ENCODE measurements around the gene CCDC88C. TPM values are rescaled to one million over a fixed set of nuclear protein-coding genes. Genes with fewer than 3 reads are reported as not detected.

CCDC88C gene
- total RNA-seq, 2 experiments from 2014 or later, result 269 to 287 TPM

DNA sequence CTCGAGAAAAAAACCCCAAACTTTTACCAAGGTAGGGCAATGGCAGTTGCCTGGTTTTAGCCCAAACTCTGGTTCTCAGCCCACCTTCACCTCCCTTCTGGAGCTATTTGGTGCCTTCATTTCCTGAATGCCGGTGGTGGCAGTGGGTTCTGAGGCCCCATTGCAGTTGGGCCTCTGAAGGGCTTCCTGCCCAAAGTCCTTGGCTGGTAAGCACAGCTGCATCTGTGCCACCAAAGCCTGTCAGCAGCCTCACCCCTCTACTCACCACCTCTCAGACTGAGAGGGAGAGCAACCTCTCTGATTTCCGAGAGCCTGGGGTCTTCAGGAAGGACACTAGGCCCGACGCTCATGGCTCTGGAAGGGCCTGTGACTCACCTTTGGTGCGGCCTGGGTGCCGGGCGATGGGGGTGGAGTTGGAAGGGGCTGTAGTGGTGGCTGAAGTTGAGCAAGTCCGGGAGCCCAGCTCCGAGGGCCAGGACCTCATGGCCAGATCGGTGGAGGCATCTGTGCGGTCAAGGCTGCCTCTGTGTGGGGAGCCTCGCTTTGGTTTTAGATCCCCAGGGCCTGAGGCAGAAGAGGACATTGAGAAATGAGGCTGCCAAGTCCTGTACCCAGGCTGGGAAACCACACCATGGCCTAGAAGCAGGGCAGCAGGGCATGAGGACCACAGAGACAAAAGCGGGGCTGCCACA is 134.5 kb downstream of the CCDC88C start:
- CTCF ChIA-PET, result interaction anchor here (6.1 kb wide), 1 partner anchor 105 kb away, joined by 57 read pairs; no protein-coding TSS in a partner anchor
- POLR2A ChIA-PET, result interaction anchor here (1.1 kb wide), 1 partner anchor 40 kb away, joined by 3 read pairs; no protein-coding TSS in a partner anchor
- peaks cover 99% of the 10 kb centered on the region for H3K36me3 ChIP-seq (ENCODE audit: insufficient read depth, low read length)
- intact Hi-C loops (cut with DNase I, micrococcal nuclease), result loop anchor here in 1 of 2 experiments (5.0 kb wide), 1 partner anchor 61 kb away; no protein-coding TSS in a partner anchor
- Mint-ChIP-seq H3K9me3 (no peaks in the 10 kb centered on the region), H3K27me3 (no peaks in the 10 kb centered on the region), H3K27ac (peak overlapping the region; percentile 36), H3K36me3 (ENCODE audit: low read depth) (peaks cover 99% of the 10 kb centered on the region), H3K4me3 (no peak overlapping the region), H3K4me1 (ENCODE audit: low read depth) (peaks cover 7% of the 10 kb centered on the region)
- no peak overlapping the region for H3K4me3 ChIP-seq (ENCODE audit: low read length)
- H3K9me3 ChIP-seq (ENCODE audit: control insufficient read depth in 1 of 2, insufficient read depth in 1 of 2, low read length in 2 of 2), result no peaks in the 10 kb centered on the region
- TF ChIP-seq CTCF (IDR thresholded peaks at IDR 0.05), result no peak
- DNase-seq (peak in 1 of 14 experiments; percentile 18), ATAC-seq (ENCODE audit: poor library complexity) (no peak)
- peaks cover 9% of the 10 kb centered on the region for H3K4me1 ChIP-seq (ENCODE audit: insufficient read depth, low read length)
- H3K27me3 ChIP-seq (ENCODE audit: control insufficient read depth in 1 of 2, insufficient read depth in 2 of 2, low read length in 2 of 2), result no peaks in the 10 kb centered on the region
- no peak overlapping the region for H3K27ac ChIP-seq (ENCODE audit: low read depth in 1 of 2, low read length in 2 of 2)

GRCh38 chr14:91281346-91281745 is 136.3 kb downstream of the CCDC88C start:
- CTCF ChIA-PET, result interaction anchor here (0.7 kb wide), 1 partner anchor 104 kb away, joined by 4 read pairs; no protein-coding TSS in a partner anchor
- ATAC-seq (ENCODE audit: poor library complexity) (no peak), DNase-seq (no peak)
- no peak for TF ChIP-seq CTCF (IDR thresholded peaks at IDR 0.05)
- Histone ChIP-seq H3K9me3 (ENCODE audit: control insufficient read depth in 1 of 2, insufficient read depth in 1 of 2, low read length in 2 of 2) (no peaks in the 10 kb centered on the region), H3K4me3 (ENCODE audit: low read length) (no peak overlapping the region), H3K4me1 (ENCODE audit: insufficient read depth, low read length) (peaks cover 5% of the 10 kb centered on the region), H3K27ac (ENCODE audit: low read depth in 1 of 2, low read length in 2 of 2) (no peak overlapping the region), H3K27me3 (ENCODE audit: control insufficient read depth in 1 of 2, insufficient read depth in 2 of 2, low read length in 2 of 2) (no peaks in the 10 kb centered on the region), H3K36me3 (ENCODE audit: insufficient read depth, low read length) (peaks cover 100% of the 10 kb centered on the region)
- POLR2A ChIA-PET, result interaction anchor here (0.6 to 1.8 kb wide), 3 partner anchors 29 to 58 kb away, joined by 3 to 6 read pairs (median 3); no protein-coding TSS in a partner anchor
- Mint-ChIP-seq H3K4me1 (ENCODE audit: low read depth) (peaks cover 3% of the 10 kb centered on the region), H3K27ac (peak overlapping the region; percentile 36), H3K36me3 (ENCODE audit: low read depth) (peaks cover 97% of the 10 kb centered on the region), H3K4me3 (no peak overlapping the region), H3K27me3 (no peaks in the 10 kb centered on the region), H3K9me3 (no peaks in the 10 kb centered on the region)
- intact Hi-C loops (cut with DNase I, micrococcal nuclease), result loop anchor here in 1 of 2 experiments (5.0 kb wide), 1 partner anchor 59 kb away; no protein-coding TSS in a partner anchor

GRCh38 chr14:91280129-91280528 is 137.5 kb downstream of the CCDC88C start:
- DNase-seq, result no peak
- H3K4me3 ChIP-seq (ENCODE audit: low read length), result no peak overlapping the region
- no peak for ATAC-seq (ENCODE audit: poor library complexity)
- H3K27ac Mint-ChIP-seq, result no peak overlapping the region
- H3K9me3 ChIP-seq (ENCODE audit: control insufficient read depth in 1 of 2, insufficient read depth in 1 of 2, low read length in 2 of 2), result no peaks in the 10 kb centered on the region
- CTCF ChIA-PET, result no interaction called here
- H3K27ac ChIP-seq (ENCODE audit: low read depth in 1 of 2, low read length in 2 of 2), result peak overlapping the region in 1 of 2 donors; percentile 14
- peaks cover 5% of the 10 kb centered on the region for H3K4me1 ChIP-seq (ENCODE audit: insufficient read depth, low read length)
- TF ChIP-seq CTCF (IDR thresholded peaks at IDR 0.05), result no peak
- intact Hi-C loops (cut with DNase I, micrococcal nuclease), result loop anchor here in 1 of 2 experiments (5.0 kb wide), 1 partner anchor 58 kb away; no protein-coding TSS in a partner anchor
- peaks cover 95% of the 10 kb centered on the region for H3K36me3 Mint-ChIP-seq (ENCODE audit: low read depth)
- H3K27me3 Mint-ChIP-seq, result no peaks in the 10 kb centered on the region
- POLR2A ChIA-PET, result interaction anchor here (0.8 to 1.3 kb wide), 3 partner anchors 28 to 36 kb away, joined by 3 to 5 read pairs (median 3); partner anchors contain the start of gene GPR68
- peaks cover 97% of the 10 kb centered on the region for H3K36me3 ChIP-seq (ENCODE audit: insufficient read depth, low read length)
- H3K9me3 Mint-ChIP-seq, result no peaks in the 10 kb centered on the region
- no peaks in the 10 kb centered on the region for H3K4me1 Mint-ChIP-seq (ENCODE audit: low read depth)
- H3K4me3 Mint-ChIP-seq, result no peak overlapping the region
- no peaks in the 10 kb centered on the region for H3K27me3 ChIP-seq (ENCODE audit: control insufficient read depth in 1 of 2, insufficient read depth in 2 of 2, low read length in 2 of 2)
